H9 (cell line): ENCODE results near the gene CHCHD6. TPM values are rescaled to one million over a fixed set of nuclear protein-coding genes. Genes with fewer than 3 reads are reported as not detected.

Experiments used
- DNase-seq: peaks from one replicate; pipeline ENCODE4 v3.0.0-alpha.2; 2017
- H2AFZ ChIP-seq: one replicate; pipeline ENCODE4 v1.6.1; 2013; ENCODE audit warnings: mild to moderate bottlenecking, low read length, control low read depth, moderate library complexity
- H2AK5ac ChIP-seq: 2 replicates; pipeline ENCODE4 v1.6.1; 2013; ENCODE audit warnings: low read length, control low read depth, mixed read lengths; ENCODE audit not compliant: insufficient read length
- H2BK120ac ChIP-seq: one replicate; pipeline ENCODE4 v1.6.1; 2013; ENCODE audit warnings: low read depth, mild to moderate bottlenecking, low read length, control low read depth, inconsistent platforms; ENCODE audit not compliant: poor library complexity, severe bottlenecking
- H2BK12ac ChIP-seq: 2 replicates; pipeline ENCODE4 v1.6.1; 2013; ENCODE audit warnings: low read length, control low read depth, mixed read lengths, low read depth; ENCODE audit not compliant: insufficient read length
- H2BK15ac ChIP-seq: 2 replicates; pipeline ENCODE4 v1.6.1; 2013; ENCODE audit warnings: low read depth, low read length, control low read depth
- H2BK20ac ChIP-seq: one replicate; pipeline ENCODE4 v1.6.1; 2013; ENCODE audit warnings: low read depth, mild to moderate bottlenecking, low read length, control low read depth, inconsistent platforms; ENCODE audit not compliant: poor library complexity, severe bottlenecking
- H2BK5ac ChIP-seq: 2 replicates; pipeline ENCODE4 v1.6.1; 2013; ENCODE audit warnings: low read length, control low read depth, mixed read lengths; ENCODE audit not compliant: insufficient read length
- H3K14ac ChIP-seq: 2 replicates; pipeline ENCODE4 v1.6.1; 2013; ENCODE audit warnings: low read length, control low read depth; ENCODE audit not compliant: insufficient read depth
- H3K18ac ChIP-seq: 2 replicates; pipeline ENCODE4 v1.6.1; 2013; ENCODE audit warnings: low read depth, mild to moderate bottlenecking, mixed read lengths, low read length, control low read depth; ENCODE audit not compliant: insufficient read length
- H3K23ac ChIP-seq: 2 replicates; pipeline ENCODE4 v1.6.1; 2013; ENCODE audit warnings: low read length, control low read depth, mixed read lengths, low read depth; ENCODE audit not compliant: insufficient read length
- H3K23me2 ChIP-seq: 2 replicates; pipeline ENCODE4 v1.6.1; 2013; ENCODE audit warnings: low read depth, mild to moderate bottlenecking, mixed read lengths, low read length, control low read depth; ENCODE audit not compliant: insufficient read length, poor library complexity, severe bottlenecking
- H3K27ac ChIP-seq: 2 replicates; pipeline ENCODE4 v1.5.1; 2013; ENCODE audit warnings: low read length, control low read depth, mixed read lengths, low read depth; ENCODE audit not compliant: insufficient read length
- H3K27me3 ChIP-seq: 2 replicates; pipeline ENCODE4 v1.6.1; 2013; ENCODE audit warnings: low read length, control low read depth, inconsistent platforms; ENCODE audit not compliant: insufficient read depth
- H3K4ac ChIP-seq: 2 replicates; pipeline ENCODE4 v1.6.1; 2013; ENCODE audit warnings: low read depth, mild to moderate bottlenecking, control low read depth, inconsistent platforms, low read length, moderate library complexity
- H3K4me1 ChIP-seq: 2 replicates; pipeline ENCODE4 v1.6.1; 2013; ENCODE audit warnings: low read length, control low read depth, inconsistent platforms; ENCODE audit not compliant: insufficient read depth
- H3K4me2 ChIP-seq: 2 replicates; pipeline ENCODE4 v1.6.1; 2013; ENCODE audit warnings: low read length, control low read depth, mixed read lengths; ENCODE audit not compliant: insufficient read length, insufficient read depth
- H3K56ac ChIP-seq: 2 replicates; pipeline ENCODE4 v1.6.1; 2013; ENCODE audit warnings: low read depth, mild to moderate bottlenecking, mixed read lengths, low read length, control low read depth; ENCODE audit not compliant: insufficient read length
- H3K79me1 ChIP-seq: 2 replicates; pipeline ENCODE4 v1.6.1; 2013; ENCODE audit warnings: low read depth, mild to moderate bottlenecking, moderate library complexity, low read length, control low read depth, inconsistent platforms; ENCODE audit not compliant: insufficient read depth, poor library complexity, severe bottlenecking
- H3K79me2 ChIP-seq: 2 replicates; pipeline ENCODE4 v1.6.1; 2013; ENCODE audit warnings: low read length, control low read depth, inconsistent platforms; ENCODE audit not compliant: insufficient read depth
- H3K9ac ChIP-seq: 2 replicates; pipeline ENCODE4 v1.6.1; 2013; ENCODE audit warnings: low read length, control low read depth, mixed read lengths; ENCODE audit not compliant: insufficient read length; ENCODE audit errors: extremely low read depth
- H3K9me3 ChIP-seq: one replicate; pipeline ENCODE4 v1.6.1; 2013; ENCODE audit warnings: low read depth, low read length, inconsistent platforms; ENCODE audit not compliant: control insufficient read depth
- H3T11ph ChIP-seq: one replicate; pipeline ENCODE4 v1.6.1; 2013; ENCODE audit warnings: mild to moderate bottlenecking, low read length, control low read depth, inconsistent platforms
- H4K20me1 ChIP-seq: one replicate; pipeline ENCODE4 v1.6.1; 2013; ENCODE audit not compliant: control insufficient read depth, insufficient read length, insufficient read depth
- H4K5ac ChIP-seq: 2 replicates; pipeline ENCODE4 v1.6.1; 2013; ENCODE audit warnings: low read depth, mild to moderate bottlenecking, mixed read lengths, low read length, control low read depth; ENCODE audit not compliant: insufficient read length
- H4K8ac ChIP-seq: replicated peaks from 2 replicates; pipeline ENCODE4 v1.6.1; 2013; ENCODE audit warnings: low read length, control low read depth, mixed read lengths, low read depth; ENCODE audit not compliant: insufficient read length
- H4K91ac ChIP-seq: 2 replicates; pipeline ENCODE4 v1.6.1; 2013; ENCODE audit warnings: low read depth, mild to moderate bottlenecking, moderate library complexity, mixed read lengths, low read length, control low read depth; ENCODE audit not compliant: insufficient read length
- H3K27ac Mint-ChIP-seq, 3 experiments: 2 replicates in 2 of 3; 3 replicates in 1 of 3; pipeline ENCODE4 v1.8.0; 2020 to 2021; ENCODE audit warnings: mixed read lengths in 3 of 3, mild to moderate bottlenecking in 1 of 3, moderate library complexity in 1 of 3
- H3K27me3 Mint-ChIP-seq: 2 replicates; pipeline ENCODE4 v1.8.0; 2021; ENCODE audit warnings: low read depth, mild to moderate bottlenecking, moderate library complexity, mixed read lengths
- H3K36me3 Mint-ChIP-seq, 3 experiments: 2 replicates in 2 of 3; 3 replicates in 1 of 3; pipeline ENCODE4 v1.8.0; 2020 to 2021; ENCODE audit warnings: low read depth in 3 of 3, mixed read lengths in 3 of 3; ENCODE audit not compliant: insufficient read depth in 1 of 3
- H3K4me1 Mint-ChIP-seq, 2 experiments: 2 replicates each; pipeline ENCODE4 v1.8.0; 2020; ENCODE audit warnings: mixed read lengths in 2 of 2
- H3K4me3 Mint-ChIP-seq, 2 experiments: 2 replicates in 1 of 2; 3 replicates in 1 of 2; pipeline ENCODE4 v1.8.0; 2020 to 2021; ENCODE audit warnings: mild to moderate bottlenecking in 2 of 2, mixed read lengths in 2 of 2, moderate library complexity in 1 of 2
- H3K9me3 Mint-ChIP-seq, 2 experiments: 2 replicates in 1 of 2; 3 replicates in 1 of 2; pipeline ENCODE4 v1.8.0; 2020; ENCODE audit warnings: mild to moderate bottlenecking in 2 of 2, mixed read lengths in 2 of 2, moderate library complexity in 1 of 2
- WGBS: extraction: QIAGEN DNeasy Blood & Tissue Kit; methylation state at CpG from one replicate; pipeline ENCODE4 v1.1.7; 2013; ENCODE audit warnings: missing lambda C conversion rate, low lambda C conversion rate, mixed read lengths; ENCODE audit not compliant: insufficient read length; ENCODE audit errors: extremely low coverage; 5-methylcytosine and 5-hydroxymethylcytosine counted together
- total RNA-seq: library from RNA; stranded (reverse); gene quantifications from 2 replicates; pipeline ENCODE4 v1.2.1, GENCODE V29; 2021
- TF ChIP-seq, protein P1 (sequence below): fragments of 200-600 bp; sonication (generic); conservative IDR thresholded peaks from 3 replicates; pipeline ENCODE4 v1.8.0; 2021; ENCODE audit warnings: antibody characterized with exemption, mild to moderate bottlenecking

The CHCHD6 gene
- total RNA-seq, 1 experiment from 2014 or later = 34.2 TPM

- no peak overlapping the region for H3K18ac ChIP-seq
- TF ChIP-seq, protein P1, sequence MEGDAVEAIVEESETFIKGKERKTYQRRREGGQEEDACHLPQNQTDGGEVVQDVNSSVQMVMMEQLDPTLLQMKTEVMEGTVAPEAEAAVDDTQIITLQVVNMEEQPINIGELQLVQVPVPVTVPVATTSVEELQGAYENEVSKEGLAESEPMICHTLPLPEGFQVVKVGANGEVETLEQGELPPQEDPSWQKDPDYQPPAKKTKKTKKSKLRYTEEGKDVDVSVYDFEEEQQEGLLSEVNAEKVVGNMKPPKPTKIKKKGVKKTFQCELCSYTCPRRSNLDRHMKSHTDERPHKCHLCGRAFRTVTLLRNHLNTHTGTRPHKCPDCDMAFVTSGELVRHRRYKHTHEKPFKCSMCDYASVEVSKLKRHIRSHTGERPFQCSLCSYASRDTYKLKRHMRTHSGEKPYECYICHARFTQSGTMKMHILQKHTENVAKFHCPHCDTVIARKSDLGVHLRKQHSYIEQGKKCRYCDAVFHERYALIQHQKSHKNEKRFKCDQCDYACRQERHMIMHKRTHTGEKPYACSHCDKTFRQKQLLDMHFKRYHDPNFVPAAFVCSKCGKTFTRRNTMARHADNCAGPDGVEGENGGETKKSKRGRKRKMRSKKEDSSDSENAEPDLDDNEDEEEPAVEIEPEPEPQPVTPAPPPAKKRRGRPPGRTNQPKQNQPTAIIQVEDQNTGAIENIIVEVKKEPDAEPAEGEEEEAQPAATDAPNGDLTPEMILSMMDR = no peak
- no peak overlapping the region for H2AFZ ChIP-seq
- Mint-ChIP-seq H3K9me3 (no peaks in the 10 kb centered on the region), H3K36me3 (peaks cover 5 to 32% (median 26%) of the 10 kb centered on the region in 3 experiments; a peak in 6 of 7 replicates), H3K4me3 (no peak overlapping the region), H3K4me1 (0 out of 4 replicates have a peak, but pooled peaks cover 0 to 4% of the 10 kb centered on the region in 2 experiments), H3K27me3 (no peaks in the 10 kb centered on the region), H3K27ac (peak overlapping the region in 1 of 3 experiments; percentile 31; a peak in 1 of 7 replicates)
- H3K23ac ChIP-seq = no peak overlapping the region
- no peak overlapping the region for H4K8ac ChIP-seq
- H2BK20ac ChIP-seq = no peak overlapping the region
- H2AK5ac ChIP-seq = no peak overlapping the region
- H3K79me2 ChIP-seq = no peaks in the 10 kb centered on the region; the same call in 1 of the 2 replicates
- DNase-seq = no peak
- no peak overlapping the region for H3K14ac ChIP-seq
- no peak overlapping the region for H3K4ac ChIP-seq
- H3K4me1 ChIP-seq = no peaks in the 10 kb centered on the region
- H3K23me2 ChIP-seq = no peaks in the 10 kb centered on the region
- H3K4me2 ChIP-seq = no peak overlapping the region
- H4K20me1 ChIP-seq = peaks cover 2% of the 10 kb centered on the region
- no peak overlapping the region for H3K9ac ChIP-seq
- H3K27ac ChIP-seq = no peak overlapping the region
- no peaks in the 10 kb centered on the region for H3K27me3 ChIP-seq
- H4K5ac ChIP-seq = no peak overlapping the region
- H2BK120ac ChIP-seq = no peak overlapping the region
- no peaks in the 10 kb centered on the region for H3K9me3 ChIP-seq
- H2BK5ac ChIP-seq = no peak overlapping the region
- no CpG with 5 or more reads among the region's 10 CpGs for WGBS
- no peaks in the 10 kb centered on the region for H3K79me1 ChIP-seq
- no peak overlapping the region for H2BK12ac ChIP-seq
- no peak overlapping the region for H3K56ac ChIP-seq
- no peak overlapping the region for H4K91ac ChIP-seq
- H2BK15ac ChIP-seq = no peak overlapping the region
- H3T11ph ChIP-seq = no peak overlapping the region
These were observed 304.2 kb downstream of the CHCHD6 start for GRCh38 chr3:127008236-127008635.
